Astrocyte (in vitro differentiated cells and primary cell): ENCODE results near the gene CACNA1A. TPM values are rescaled to one million over a fixed set of nuclear protein-coding genes. Genes with fewer than 3 reads are reported as not detected.

Experiments used
- DNase-seq: peaks from one replicate; pipeline ENCODE4 v3.0.0-alpha.2; 2010; ENCODE audit warnings: low read depth
- FAIRE-seq: peaks from 2 replicates; lab custom pipeline; 2011; peaks lifted over from hg19 to GRCh38; lab: Jason Lieb, UNC
- H2AFZ ChIP-seq: 2 replicates; pipeline ENCODE4 v1.6.0; 2012; ENCODE audit warnings: low read depth, low read length, inconsistent platforms
- H3K27ac ChIP-seq: 2 replicates; pipeline ENCODE4 v1.5.1; 2011; ENCODE audit warnings: low read depth, low read length, inconsistent platforms
- H3K27me3 ChIP-seq: 2 replicates; pipeline ENCODE4 v1.6.0; 2011; ENCODE audit warnings: low read length, inconsistent platforms; ENCODE audit not compliant: insufficient read depth
- H3K36me3 ChIP-seq: 2 replicates; pipeline ENCODE4 v1.5.1; 2011; ENCODE audit warnings: low read length, inconsistent platforms; ENCODE audit not compliant: insufficient read depth
- H3K4me1 ChIP-seq: 2 replicates; pipeline ENCODE4 v1.5.1; 2011; ENCODE audit warnings: low read length, inconsistent platforms; ENCODE audit not compliant: insufficient read depth
- H3K4me2 ChIP-seq: 2 replicates; pipeline ENCODE4 v1.6.0; 2012; ENCODE audit warnings: low read length, inconsistent platforms
- H3K4me3 ChIP-seq: 2 replicates; pipeline ENCODE4 v1.5.1; 2011; ENCODE audit warnings: low read depth, mild to moderate bottlenecking, low read length, inconsistent platforms; ENCODE audit not compliant: insufficient read depth
- H3K79me2 ChIP-seq: 2 replicates; pipeline ENCODE4 v1.6.0; 2012; ENCODE audit warnings: mild to moderate bottlenecking, low read length, inconsistent platforms; ENCODE audit not compliant: insufficient read depth
- H3K9ac ChIP-seq: 2 replicates; pipeline ENCODE4 v1.6.0; 2012; ENCODE audit warnings: mild to moderate bottlenecking, low read length, inconsistent platforms
- H3K9me3 ChIP-seq: 2 replicates; pipeline ENCODE4 v1.5.1; 2012; ENCODE audit warnings: low read depth, mild to moderate bottlenecking, low read length, inconsistent platforms; ENCODE audit not compliant: insufficient read depth
- H4K20me1 ChIP-seq: 2 replicates; pipeline ENCODE4 v1.6.0; 2012; ENCODE audit warnings: low read length, inconsistent platforms; ENCODE audit not compliant: insufficient read depth
- H3K27ac Mint-ChIP-seq: one replicate; pipeline ENCODE4 v1.8.0; 2021; ENCODE audit warnings: mild to moderate bottlenecking, mixed read lengths; ENCODE audit not compliant: unreplicated experiment
- H3K27me3 Mint-ChIP-seq: one replicate; pipeline ENCODE4 v1.8.0; 2021; ENCODE audit warnings: low read depth, mixed read lengths; ENCODE audit not compliant: unreplicated experiment
- H3K36me3 Mint-ChIP-seq: one replicate; pipeline ENCODE4 v1.8.0; 2021; ENCODE audit warnings: low read depth, mixed read lengths; ENCODE audit not compliant: unreplicated experiment
- H3K4me1 Mint-ChIP-seq: one replicate; pipeline ENCODE4 v1.8.0; 2021; ENCODE audit warnings: low read depth, mixed read lengths; ENCODE audit not compliant: unreplicated experiment
- H3K4me3 Mint-ChIP-seq: one replicate; pipeline ENCODE4 v1.8.0; 2021; ENCODE audit warnings: mild to moderate bottlenecking, moderate library complexity, mixed read lengths; ENCODE audit not compliant: unreplicated experiment
- H3K9me3 Mint-ChIP-seq: one replicate; pipeline ENCODE4 v1.8.0; 2021; ENCODE audit warnings: mild to moderate bottlenecking, mixed read lengths; ENCODE audit not compliant: unreplicated experiment
- EZH2 ChIP-seq: IDR thresholded peaks from 2 replicates; pipeline ENCODE4 v1.6.1; 2012; ENCODE audit warnings: mild to moderate bottlenecking, low read length, inconsistent platforms; ENCODE audit not compliant: insufficient read depth
- total RNA-seq: library from RNA; stranded (reverse); gene quantifications from 2 replicates; pipeline ENCODE4 v1.2.1, GENCODE V29; 2021
- TF ChIP-seq, protein P1 (sequence below): IDR thresholded peaks from 2 replicates; pipeline ENCODE4 v1.5.1; 2011; ENCODE audit warnings: low read depth, mild to moderate bottlenecking, inconsistent platforms, low read length, moderate library complexity; ENCODE audit not compliant: insufficient read depth

Gene CACNA1A
- total RNA-seq, 1 donor from 2014 or later, result 9.4 TPM

DNA sequence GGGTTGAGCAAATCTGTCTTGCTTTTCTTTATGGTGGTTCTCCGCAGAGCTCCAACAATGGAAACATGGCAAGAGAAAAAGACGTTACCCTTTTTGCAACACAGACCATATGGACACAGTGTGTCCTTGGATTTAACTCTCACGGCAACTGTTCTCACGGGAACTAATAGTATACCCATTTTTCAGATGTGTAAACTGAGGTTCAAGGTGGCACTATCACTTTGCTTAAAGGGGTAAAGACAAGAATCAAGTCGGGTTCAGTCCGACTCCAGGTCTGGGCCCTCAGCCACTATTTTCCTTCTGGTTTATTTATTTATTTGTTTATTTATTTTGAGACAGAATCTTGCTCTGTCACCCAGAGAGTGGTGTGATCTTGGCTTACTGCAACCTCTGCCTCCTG lies 176.0 kb downstream of the CACNA1A start:
- peaks cover 3% of the 10 kb centered on the region for H3K27me3 Mint-ChIP-seq
- H3K4me1 Mint-ChIP-seq, result no peaks in the 10 kb centered on the region
- Histone ChIP-seq H4K20me1 (no peaks in the 10 kb centered on the region), H3K9ac (no peak overlapping the region), H3K27ac (no peak overlapping the region), H3K36me3 (no peaks in the 10 kb centered on the region), H2AFZ (no peak overlapping the region), H3K27me3 (no peaks in the 10 kb centered on the region), H3K4me1 (no peaks in the 10 kb centered on the region), H3K79me2 (no peaks in the 10 kb centered on the region), H3K4me2 (no peak overlapping the region), H3K9me3 (no peaks in the 10 kb centered on the region), H3K4me3 (no peak overlapping the region)
- H3K9me3 Mint-ChIP-seq, result peaks cover 3% of the 10 kb centered on the region
- H3K27ac Mint-ChIP-seq, result no peak overlapping the region
- no peak for DNase-seq
- no peak for FAIRE-seq
- TF ChIP-seq, protein P1, sequence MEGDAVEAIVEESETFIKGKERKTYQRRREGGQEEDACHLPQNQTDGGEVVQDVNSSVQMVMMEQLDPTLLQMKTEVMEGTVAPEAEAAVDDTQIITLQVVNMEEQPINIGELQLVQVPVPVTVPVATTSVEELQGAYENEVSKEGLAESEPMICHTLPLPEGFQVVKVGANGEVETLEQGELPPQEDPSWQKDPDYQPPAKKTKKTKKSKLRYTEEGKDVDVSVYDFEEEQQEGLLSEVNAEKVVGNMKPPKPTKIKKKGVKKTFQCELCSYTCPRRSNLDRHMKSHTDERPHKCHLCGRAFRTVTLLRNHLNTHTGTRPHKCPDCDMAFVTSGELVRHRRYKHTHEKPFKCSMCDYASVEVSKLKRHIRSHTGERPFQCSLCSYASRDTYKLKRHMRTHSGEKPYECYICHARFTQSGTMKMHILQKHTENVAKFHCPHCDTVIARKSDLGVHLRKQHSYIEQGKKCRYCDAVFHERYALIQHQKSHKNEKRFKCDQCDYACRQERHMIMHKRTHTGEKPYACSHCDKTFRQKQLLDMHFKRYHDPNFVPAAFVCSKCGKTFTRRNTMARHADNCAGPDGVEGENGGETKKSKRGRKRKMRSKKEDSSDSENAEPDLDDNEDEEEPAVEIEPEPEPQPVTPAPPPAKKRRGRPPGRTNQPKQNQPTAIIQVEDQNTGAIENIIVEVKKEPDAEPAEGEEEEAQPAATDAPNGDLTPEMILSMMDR, result no peak
- TF ChIP-seq EZH2, result no peak
- H3K36me3 Mint-ChIP-seq, result peaks cover 8% of the 10 kb centered on the region
- H3K4me3 Mint-ChIP-seq, result no peak overlapping the region

DNA sequence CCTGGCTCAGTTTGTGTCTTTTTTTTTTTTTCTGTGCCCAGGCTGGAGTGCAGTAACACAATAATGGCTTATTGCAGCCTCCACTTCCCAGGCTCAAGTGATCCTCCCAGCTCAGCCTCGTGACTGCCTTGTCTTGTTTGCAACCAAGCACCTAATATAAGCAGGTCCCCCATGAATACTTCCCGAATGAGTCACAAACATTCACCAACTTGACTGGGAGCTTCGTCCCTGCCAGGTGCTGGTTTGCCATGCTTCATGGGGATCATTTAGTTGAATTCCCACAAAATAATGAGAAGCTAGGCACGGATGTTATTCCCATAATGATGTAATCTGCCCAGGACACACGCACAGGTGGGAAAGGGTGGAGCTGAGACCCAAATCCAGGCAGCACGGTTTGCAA lies 176.5 kb downstream of the CACNA1A start:
- no peaks in the 10 kb centered on the region for H3K4me1 Mint-ChIP-seq
- Histone ChIP-seq H3K4me3 (no peak overlapping the region), H3K9me3 (no peaks in the 10 kb centered on the region), H2AFZ (no peak overlapping the region), H3K9ac (no peak overlapping the region), H3K27ac (no peak overlapping the region), H3K79me2 (no peaks in the 10 kb centered on the region), H3K27me3 (no peaks in the 10 kb centered on the region), H3K4me2 (no peak overlapping the region), H3K36me3 (no peaks in the 10 kb centered on the region), H4K20me1 (no peaks in the 10 kb centered on the region), H3K4me1 (no peaks in the 10 kb centered on the region)
- H3K27ac Mint-ChIP-seq, result no peak overlapping the region
- no peak for FAIRE-seq
- H3K27me3 Mint-ChIP-seq, result peaks cover 3% of the 10 kb centered on the region
- peaks cover 8% of the 10 kb centered on the region for H3K36me3 Mint-ChIP-seq
- H3K4me3 Mint-ChIP-seq, result no peak overlapping the region
- TF ChIP-seq, protein P1, result no peak
- TF ChIP-seq EZH2, result no peak
- no peak for DNase-seq
- H3K9me3 Mint-ChIP-seq, result peaks cover 3% of the 10 kb centered on the region

DNA sequence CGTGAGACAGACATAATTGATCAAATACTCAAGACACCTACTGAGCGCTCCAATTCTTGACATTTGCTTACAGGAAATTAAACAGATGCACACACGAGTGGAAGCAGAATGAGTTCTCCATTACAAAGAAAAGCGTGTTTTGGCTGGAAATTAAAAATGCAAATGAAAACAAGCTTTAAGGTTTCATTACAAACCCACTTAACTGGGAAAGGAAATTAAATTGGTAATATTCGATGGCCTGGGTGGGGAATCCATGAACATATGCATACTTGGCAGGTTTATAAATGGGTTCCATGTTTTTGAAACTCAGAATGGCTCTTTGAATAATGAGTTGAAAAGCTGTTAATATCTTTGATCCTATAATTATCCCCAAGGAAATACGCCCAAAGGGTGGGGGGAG lies 178.0 kb downstream of the CACNA1A start:
- H3K4me3 Mint-ChIP-seq, result no peak overlapping the region
- no peak overlapping the region for H3K27ac Mint-ChIP-seq
- no peak overlapping the region for H3K27ac ChIP-seq
- H3K9ac ChIP-seq, result no peak overlapping the region
- peaks cover 3% of the 10 kb centered on the region for H3K27me3 Mint-ChIP-seq
- no peak for TF ChIP-seq EZH2
- TF ChIP-seq, protein P1, result no peak
- H3K4me1 ChIP-seq, result no peaks in the 10 kb centered on the region
- no peak overlapping the region for H3K4me2 ChIP-seq
- no peak for FAIRE-seq
- H3K36me3 Mint-ChIP-seq, result peaks cover 8% of the 10 kb centered on the region
- no peaks in the 10 kb centered on the region for H4K20me1 ChIP-seq
- no peak overlapping the region for H2AFZ ChIP-seq
- H3K9me3 ChIP-seq, result no peaks in the 10 kb centered on the region
- H3K4me1 Mint-ChIP-seq, result no peaks in the 10 kb centered on the region
- no peaks in the 10 kb centered on the region for H3K27me3 ChIP-seq
- H3K36me3 ChIP-seq, result no peaks in the 10 kb centered on the region
- H3K79me2 ChIP-seq, result no peaks in the 10 kb centered on the region
- peaks cover 3% of the 10 kb centered on the region for H3K9me3 Mint-ChIP-seq
- H3K4me3 ChIP-seq, result no peak overlapping the region
- no peak for DNase-seq
